SU-DHL-6 (cell line): ENCODE results near the gene HINT2.

Source experiments
- EZH2phosphoT487 ChIP-seq: fragments of 200-600 bp; sonication (generic), shearing (Covaris generic); conservative IDR thresholded peaks from 2 replicates; pipeline ENCODE4 v1.6.1; 2018; ENCODE audit warnings: mild to moderate bottlenecking, antibody characterized with exemption, low read length, moderate library complexity, mixed read lengths
- TF ChIP-seq, protein P1 (sequence below): fragments of 200-600 bp; sonication (generic); IDR thresholded peaks from one replicate; pipeline ENCODE4 v1.5.1; 2017; ENCODE audit warnings: antibody characterized with exemption, mild to moderate bottlenecking, low read length, moderate library complexity; ENCODE audit not compliant: insufficient read depth, poor library complexity, severe bottlenecking

DNA sequence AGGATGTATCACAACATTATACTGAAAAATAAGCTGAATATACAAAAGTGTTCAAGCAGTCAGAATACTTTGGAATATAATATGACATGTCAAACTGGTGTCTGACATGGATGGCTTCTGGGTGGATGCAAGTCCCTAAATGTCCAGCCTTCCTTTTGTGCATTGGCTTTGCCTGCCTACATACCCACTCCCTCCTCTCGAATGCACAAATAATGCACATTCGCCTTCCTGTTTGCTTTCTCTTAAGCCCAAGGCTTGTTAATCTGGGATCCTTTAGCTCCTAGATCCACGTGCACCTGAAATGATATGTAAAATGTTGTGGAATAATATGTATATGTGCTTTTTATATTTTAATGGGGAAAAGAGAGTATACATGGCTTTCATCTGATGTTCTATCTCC lies 36.3 kb downstream of the HINT2 start:
- TF ChIP-seq, protein P1, sequence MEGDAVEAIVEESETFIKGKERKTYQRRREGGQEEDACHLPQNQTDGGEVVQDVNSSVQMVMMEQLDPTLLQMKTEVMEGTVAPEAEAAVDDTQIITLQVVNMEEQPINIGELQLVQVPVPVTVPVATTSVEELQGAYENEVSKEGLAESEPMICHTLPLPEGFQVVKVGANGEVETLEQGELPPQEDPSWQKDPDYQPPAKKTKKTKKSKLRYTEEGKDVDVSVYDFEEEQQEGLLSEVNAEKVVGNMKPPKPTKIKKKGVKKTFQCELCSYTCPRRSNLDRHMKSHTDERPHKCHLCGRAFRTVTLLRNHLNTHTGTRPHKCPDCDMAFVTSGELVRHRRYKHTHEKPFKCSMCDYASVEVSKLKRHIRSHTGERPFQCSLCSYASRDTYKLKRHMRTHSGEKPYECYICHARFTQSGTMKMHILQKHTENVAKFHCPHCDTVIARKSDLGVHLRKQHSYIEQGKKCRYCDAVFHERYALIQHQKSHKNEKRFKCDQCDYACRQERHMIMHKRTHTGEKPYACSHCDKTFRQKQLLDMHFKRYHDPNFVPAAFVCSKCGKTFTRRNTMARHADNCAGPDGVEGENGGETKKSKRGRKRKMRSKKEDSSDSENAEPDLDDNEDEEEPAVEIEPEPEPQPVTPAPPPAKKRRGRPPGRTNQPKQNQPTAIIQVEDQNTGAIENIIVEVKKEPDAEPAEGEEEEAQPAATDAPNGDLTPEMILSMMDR, result no peak
- no peak for TF ChIP-seq EZH2phosphoT487
